ENCODE data around the gene MGLL. TPM values are rescaled to one million over a fixed set of nuclear protein-coding genes. Genes with fewer than 3 reads are reported as not detected.

The MGLL gene
- total and polyA plus RNA-seq, 9 of the 15 experiments (the other 6 are each of a cell fraction or from before 2014, with no cell fraction given) = 0.12 to 0.32 (median 0.18) TPM; not detected in 6

DNA sequence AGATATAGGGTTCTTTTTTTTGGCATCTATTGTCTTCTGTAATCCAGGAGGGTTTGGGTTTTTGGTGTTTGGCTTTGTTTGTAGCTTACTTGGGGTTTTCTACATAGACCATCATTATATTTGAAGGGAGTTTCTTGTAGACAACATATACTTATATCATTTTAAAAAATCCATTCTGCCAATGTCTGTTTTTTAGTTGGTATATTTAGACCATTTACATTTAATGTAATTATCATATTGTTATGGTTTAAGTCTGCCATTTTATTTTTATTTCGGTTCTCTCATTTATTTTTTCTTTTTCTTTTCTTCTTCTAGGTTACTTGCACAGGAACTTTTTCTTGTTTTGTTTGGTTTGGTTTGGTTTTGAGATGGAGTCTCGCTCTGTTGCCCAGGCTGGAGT, 5.5 kb upstream of the MGLL start:
- CTCF ChIA-PET (ENCODE audit: low intra/inter-chr PET ratio) = no interaction called here
- Histone ChIP-seq H3K9ac (ENCODE audit: insufficient read depth in 1 of 2, low read depth in 2 of 2, low read length in 2 of 2) (no peak overlapping the region), H3K79me2 (ENCODE audit: control insufficient read depth, insufficient read depth, low read length) (no peaks in the 10 kb centered on the region), H4K20me1 (replicated peaks; ENCODE audit: control insufficient read depth, insufficient read depth, low read length) (no peaks in the 10 kb centered on the region), H3K4me1 (replicated peaks in 1 of 2; ENCODE audit: control insufficient read depth in 2 of 2, insufficient read depth in 2 of 2, low read length in 2 of 2) (peaks cover 0 to 2% of the 10 kb centered on the region in 2 experiments; a peak in 1 of 5 replicates), H3K9me3 (replicated peaks; ENCODE audit: control insufficient read depth, insufficient read depth, low read depth, low read length) (no peaks in the 10 kb centered on the region), H3K9me1 (ENCODE audit: control insufficient read depth, insufficient read depth, low read length) (no peaks in the 10 kb centered on the region), H3K27ac (ENCODE audit: extremely low read depth, low read depth, low read length) (no peak overlapping the region), H3K4me3 (no peak overlapping the region), H3K27me3 (ENCODE audit: control insufficient read depth in 2 of 2, insufficient read depth in 2 of 2, low read length in 2 of 2) (peaks cover 6 to 15% of the 10 kb centered on the region in 2 experiments; a peak in 4 of 5 replicates), H3K4me2 (ENCODE audit: insufficient read depth, low read length) (no peak overlapping the region), H3K36me3 (ENCODE audit: control insufficient read depth, insufficient read depth, low read length) (no peaks in the 10 kb centered on the region), H2AFZ (ENCODE audit: low read depth, low read length) (no peak overlapping the region)
- BruUV-seq (replicated peaks) = no TSS peak
- in situ Hi-C loops (cut with MboI) = no loop called here
- 0% methylated on average over 2 of the region's 2 CpGs for WGBS (ENCODE audit: insufficient coverage, low coverage, missing lambda C conversion rate)
- intact Hi-C loops (cut with micrococcal nuclease) = no loop called here
- FAIRE-seq = no peak
- TF ChIP-seq ZNF507 (tag; conservative IDR thresholded peaks at IDR 0.05) = peak; percentile 95
- TF ChIP-seq ILK (tag; IDR thresholded peaks at IDR 0.05; ENCODE audit: borderline replicate concordance, low read depth) = no peak
- POLR2A ChIA-PET = no interaction called here
- ATAC-seq = no peak
- no peak for DNase-seq (ENCODE audit: extremely low read depth in 1 of 4, low spot score in 3 of 4)

DNA sequence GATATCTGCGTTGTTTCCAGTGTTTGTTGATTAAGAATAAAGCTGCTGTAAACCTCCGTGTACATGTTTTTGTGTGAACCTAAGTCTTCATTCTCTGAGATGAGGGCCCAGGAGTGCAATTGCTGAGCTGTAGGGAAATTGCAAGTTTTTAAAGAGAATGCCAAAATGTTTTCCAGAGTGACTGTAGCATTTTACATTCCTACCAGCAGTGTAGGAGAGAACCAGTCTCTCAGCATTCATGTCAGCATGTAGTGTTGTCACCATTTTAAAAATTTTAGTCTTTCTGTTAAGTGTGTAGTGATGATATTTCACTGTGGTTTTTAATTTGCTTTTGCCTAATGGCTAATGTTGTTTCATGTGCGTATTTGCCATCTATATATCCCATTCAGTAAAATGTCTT, 3.4 kb upstream of the MGLL start:
- no peaks in the 10 kb centered on the region for H3K9me3 ChIP-seq (replicated peaks; ENCODE audit: control insufficient read depth, insufficient read depth, low read depth, low read length)
- in situ Hi-C loops (cut with MboI) = no loop called here
- WGBS (ENCODE audit: insufficient coverage, low coverage, missing lambda C conversion rate) = 0% methylated on average over 3 of the region's 3 CpGs

More for the DNA sequence above, 3.4 kb upstream of the MGLL start:
- Histone ChIP-seq H4K20me1 (replicated peaks; ENCODE audit: control insufficient read depth, insufficient read depth, low read length) (no peaks in the 10 kb centered on the region), H3K9me1 (ENCODE audit: control insufficient read depth, insufficient read depth, low read length) (no peaks in the 10 kb centered on the region), H3K4me1 (replicated peaks in 1 of 2; ENCODE audit: control insufficient read depth in 2 of 2, insufficient read depth in 2 of 2, low read length in 2 of 2) (peaks cover 0 to 9% of the 10 kb centered on the region in 2 experiments; a peak in 1 of 5 replicates), H3K4me2 (ENCODE audit: insufficient read depth, low read length) (no peak overlapping the region), H3K79me2 (ENCODE audit: control insufficient read depth, insufficient read depth, low read length) (no peaks in the 10 kb centered on the region), H3K36me3 (ENCODE audit: control insufficient read depth, insufficient read depth, low read length) (no peaks in the 10 kb centered on the region), H3K4me3 (no peak overlapping the region), H3K27me3 (ENCODE audit: control insufficient read depth in 2 of 2, insufficient read depth in 2 of 2, low read length in 2 of 2) (peaks cover 18 to 23% of the 10 kb centered on the region in 2 experiments), H3K9ac (ENCODE audit: insufficient read depth in 1 of 2, low read depth in 2 of 2, low read length in 2 of 2) (no peak overlapping the region), H2AFZ (ENCODE audit: low read depth, low read length) (no peak overlapping the region), H3K27ac (ENCODE audit: extremely low read depth, low read depth, low read length) (no peak overlapping the region)
- no peak for ATAC-seq
- CTCF ChIA-PET (ENCODE audit: low intra/inter-chr PET ratio) = no interaction called here
- intact Hi-C loops (cut with micrococcal nuclease) = no loop called here
- DNase-seq (ENCODE audit: extremely low read depth in 1 of 4, low spot score in 3 of 4) = no peak
- POLR2A ChIA-PET = no interaction called here
- BruUV-seq (replicated peaks) = no TSS peak
- TF ChIP-seq ZNF644 (tag; IDR thresholded peaks at IDR 0.05; ENCODE audit: low read depth) (no peak), NFRKB (IDR thresholded peaks at IDR 0.05; ENCODE audit: low read depth) (no peak), DDX20 (tag; IDR thresholded peaks at IDR 0.05; ENCODE audit: low read depth) (no peak), NONO (IDR thresholded peaks at IDR 0.05; ENCODE audit: low read depth in 2 of 2, low read length in 1 of 2) (no peak), SMARCA4 (IDR thresholded peaks at IDR 0.05) (no peak), TEAD2 (tag; IDR thresholded peaks at IDR 0.05) (no peak), ZNF282 (CRISPR knock-in tag; IDR thresholded peaks at IDR 0.05) (no peak), MXI1 (IDR thresholded peaks at IDR 0.05; ENCODE audit: low read depth, low read length) (no peak), DMBX1 (CRISPR knock-in tag; IDR thresholded peaks at IDR 0.05; ENCODE audit: borderline replicate concordance) (no peak), CBFB (CRISPR knock-in tag; IDR thresholded peaks at IDR 0.05) (no peak), ZNF24 (IDR thresholded peaks at IDR 0.05) (no peak), POLR2A (conservative IDR thresholded peaks at IDR 0.05) (no peak), ZNF224 (CRISPR knock-in tag; IDR thresholded peaks at IDR 0.05) (no peak)
- TF ChIP-seq, protein P1, sequence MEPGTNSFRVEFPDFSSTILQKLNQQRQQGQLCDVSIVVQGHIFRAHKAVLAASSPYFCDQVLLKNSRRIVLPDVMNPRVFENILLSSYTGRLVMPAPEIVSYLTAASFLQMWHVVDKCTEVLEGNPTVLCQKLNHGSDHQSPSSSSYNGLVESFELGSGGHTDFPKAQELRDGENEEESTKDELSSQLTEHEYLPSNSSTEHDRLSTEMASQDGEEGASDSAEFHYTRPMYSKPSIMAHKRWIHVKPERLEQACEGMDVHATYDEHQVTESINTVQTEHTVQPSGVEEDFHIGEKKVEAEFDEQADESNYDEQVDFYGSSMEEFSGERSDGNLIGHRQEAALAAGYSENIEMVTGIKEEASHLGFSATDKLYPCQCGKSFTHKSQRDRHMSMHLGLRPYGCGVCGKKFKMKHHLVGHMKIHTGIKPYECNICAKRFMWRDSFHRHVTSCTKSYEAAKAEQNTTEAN (CRISPR knock-in tag; IDR thresholded peaks at IDR 0.05) = no peak
- TF ChIP-seq, protein P2, sequence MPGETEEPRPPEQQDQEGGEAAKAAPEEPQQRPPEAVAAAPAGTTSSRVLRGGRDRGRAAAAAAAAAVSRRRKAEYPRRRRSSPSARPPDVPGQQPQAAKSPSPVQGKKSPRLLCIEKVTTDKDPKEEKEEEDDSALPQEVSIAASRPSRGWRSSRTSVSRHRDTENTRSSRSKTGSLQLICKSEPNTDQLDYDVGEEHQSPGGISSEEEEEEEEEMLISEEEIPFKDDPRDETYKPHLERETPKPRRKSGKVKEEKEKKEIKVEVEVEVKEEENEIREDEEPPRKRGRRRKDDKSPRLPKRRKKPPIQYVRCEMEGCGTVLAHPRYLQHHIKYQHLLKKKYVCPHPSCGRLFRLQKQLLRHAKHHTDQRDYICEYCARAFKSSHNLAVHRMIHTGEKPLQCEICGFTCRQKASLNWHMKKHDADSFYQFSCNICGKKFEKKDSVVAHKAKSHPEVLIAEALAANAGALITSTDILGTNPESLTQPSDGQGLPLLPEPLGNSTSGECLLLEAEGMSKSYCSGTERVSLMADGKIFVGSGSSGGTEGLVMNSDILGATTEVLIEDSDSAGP (CRISPR knock-in tag; IDR thresholded peaks at IDR 0.05) = no peak
- FAIRE-seq = no peak
